22Rv1 (cell line): Measurements from ENCODE around the gene SMC4.

Source experiments
- ZFX ChIP-seq: fragments of 450-650 bp; IDR thresholded peaks from 2 replicates; pipeline ENCODE4 v1.6.1; 2017; ENCODE audit warnings: antibody characterized with exemption, borderline replicate concordance
- TF ChIP-seq, protein P1 (sequence below): fragments of 450-650 bp; IDR thresholded peaks from 2 replicates; pipeline ENCODE4 v1.5.1; 2017; ENCODE audit warnings: mild to moderate bottlenecking

DNA sequence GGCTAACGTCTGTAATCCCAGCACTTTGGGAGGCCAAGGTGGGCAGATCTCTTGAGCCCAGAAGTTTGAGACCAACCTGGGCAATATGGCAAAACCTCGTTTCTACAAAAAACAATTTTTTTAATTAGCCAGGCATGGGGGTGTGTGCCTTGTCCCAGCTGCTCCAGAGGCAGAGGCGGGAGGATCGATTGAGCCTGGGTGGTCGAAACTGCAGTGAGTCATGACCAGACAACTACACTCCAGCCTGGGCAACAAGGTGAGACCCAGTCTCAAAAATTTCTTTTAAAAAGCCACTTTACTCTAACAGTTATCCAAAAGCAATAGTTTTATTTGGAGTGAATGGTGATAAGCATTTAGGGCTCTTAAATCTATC lies 37.6 kb downstream of the SMC4 start:
- TF ChIP-seq, protein P1, sequence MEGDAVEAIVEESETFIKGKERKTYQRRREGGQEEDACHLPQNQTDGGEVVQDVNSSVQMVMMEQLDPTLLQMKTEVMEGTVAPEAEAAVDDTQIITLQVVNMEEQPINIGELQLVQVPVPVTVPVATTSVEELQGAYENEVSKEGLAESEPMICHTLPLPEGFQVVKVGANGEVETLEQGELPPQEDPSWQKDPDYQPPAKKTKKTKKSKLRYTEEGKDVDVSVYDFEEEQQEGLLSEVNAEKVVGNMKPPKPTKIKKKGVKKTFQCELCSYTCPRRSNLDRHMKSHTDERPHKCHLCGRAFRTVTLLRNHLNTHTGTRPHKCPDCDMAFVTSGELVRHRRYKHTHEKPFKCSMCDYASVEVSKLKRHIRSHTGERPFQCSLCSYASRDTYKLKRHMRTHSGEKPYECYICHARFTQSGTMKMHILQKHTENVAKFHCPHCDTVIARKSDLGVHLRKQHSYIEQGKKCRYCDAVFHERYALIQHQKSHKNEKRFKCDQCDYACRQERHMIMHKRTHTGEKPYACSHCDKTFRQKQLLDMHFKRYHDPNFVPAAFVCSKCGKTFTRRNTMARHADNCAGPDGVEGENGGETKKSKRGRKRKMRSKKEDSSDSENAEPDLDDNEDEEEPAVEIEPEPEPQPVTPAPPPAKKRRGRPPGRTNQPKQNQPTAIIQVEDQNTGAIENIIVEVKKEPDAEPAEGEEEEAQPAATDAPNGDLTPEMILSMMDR, result no peak
- no peak for TF ChIP-seq ZFX
